GM19099 (cell line): ENCODE measurements around the gene SRMS.
A peak's percentile ranks its signal among the peaks of the same experiment; 100 is the strongest.

Source experiments
- POLR2A ChIP-seq: IDR thresholded peaks from 3 replicates; pipeline ENCODE4 v1.6.1; 2011; ENCODE audit warnings: low read depth; ENCODE audit not compliant: insufficient read length; ENCODE audit errors: extremely low read depth

Gene SRMS

GRCh38 chr20:63553251-63553932 is 5.8 kb upstream of the SRMS start:
- peak; percentile 8 for TF ChIP-seq POLR2A

- no peak for TF ChIP-seq POLR2A
These were observed 5.1 kb upstream of the SRMS start for GRCh38 chr20:63552481-63553249.

GRCh38 chr20:63551068-63551467 is 3.5 kb upstream of the SRMS start:
- no peak for TF ChIP-seq POLR2A

GRCh38 chr20:63549679-63550282 is 2.2 kb upstream of the SRMS start:
- no peak for TF ChIP-seq POLR2A

GRCh38 chr20:63549019-63549418 is 1.5 kb upstream of the SRMS start:
- no peak for TF ChIP-seq POLR2A

- no peak for TF ChIP-seq POLR2A
These were observed 993 bp upstream of the SRMS start for GRCh38 chr20:63548542-63548941.

GRCh38 chr20:63546956-63547724 is 409 bp downstream of the SRMS start:
- no peak for TF ChIP-seq POLR2A

GRCh38 chr20:63546256-63546955 is 1.1 kb downstream of the SRMS start:
- no peak for TF ChIP-seq POLR2A

- TF ChIP-seq POLR2A, result no peak
These were observed 1.7 kb downstream of the SRMS start for GRCh38 chr20:63545814-63546213.

GRCh38 chr20:63544958-63545516 is 2.5 kb downstream of the SRMS start:
- TF ChIP-seq POLR2A, result no peak

GRCh38 chr20:63544241-63544957 is 3.1 kb downstream of the SRMS start:
- TF ChIP-seq POLR2A, result no peak

GRCh38 chr20:63543733-63544132 is 3.8 kb downstream of the SRMS start:
- TF ChIP-seq POLR2A, result no peak

- TF ChIP-seq POLR2A, result no peak
These were observed 4.4 kb downstream of the SRMS start for GRCh38 chr20:63543131-63543530.

GRCh38 chr20:63542696-63543095 is 4.9 kb downstream of the SRMS start:
- TF ChIP-seq POLR2A, result no peak

- no peak for TF ChIP-seq POLR2A
These were observed 5.5 kb downstream of the SRMS start for GRCh38 chr20:63542031-63542559.
